Measurements from ENCODE around the gene PARD3B.

PARD3B gene

GRCh38 chr2:204738721-204739120, 193.4 kb downstream of the PARD3B start:
- no peak overlapping the region for H3K4me3 ChIP-seq (ENCODE audit: low read length)
- TF ChIP-seq ZNF274 (IDR thresholded peaks at IDR 0.05; ENCODE audit: low read depth, low read length): no peak

- no peak overlapping the region for H3K4me3 ChIP-seq (ENCODE audit: low read length)
- TF ChIP-seq ZNF274 (IDR thresholded peaks at IDR 0.05; ENCODE audit: low read depth, low read length): no peak
Observed at GRCh38 chr2:204743393-204743960, 198.2 kb downstream of the PARD3B start.

- no peak for TF ChIP-seq ZNF274 (IDR thresholded peaks at IDR 0.05; ENCODE audit: low read depth, low read length)
- no peak overlapping the region for H3K4me3 ChIP-seq (ENCODE audit: low read length)
Observed at GRCh38 chr2:204744506-204744905, 199.2 kb downstream of the PARD3B start.

- H3K4me3 ChIP-seq (ENCODE audit: low read length): no peak overlapping the region
- TF ChIP-seq ZNF274 (IDR thresholded peaks at IDR 0.05; ENCODE audit: low read depth, low read length): no peak
Observed at GRCh38 chr2:204748286-204748685, 203.0 kb downstream of the PARD3B start.

- no peak for TF ChIP-seq ZNF274 (IDR thresholded peaks at IDR 0.05; ENCODE audit: low read depth, low read length)
- H3K4me3 ChIP-seq (ENCODE audit: low read length): no peak overlapping the region
Observed at GRCh38 chr2:204749319-204749718, 204.0 kb downstream of the PARD3B start.

- TF ChIP-seq ZNF274 (IDR thresholded peaks at IDR 0.05; ENCODE audit: low read depth, low read length): no peak
- no peak overlapping the region for H3K4me3 ChIP-seq (ENCODE audit: low read length)
Observed at GRCh38 chr2:204750389-204750788, 205.1 kb downstream of the PARD3B start.

- H3K4me3 ChIP-seq (ENCODE audit: low read length): no peak overlapping the region
- no peak for TF ChIP-seq ZNF274 (IDR thresholded peaks at IDR 0.05; ENCODE audit: low read depth, low read length)
Observed at GRCh38 chr2:204751472-204751871, 206.2 kb downstream of the PARD3B start.

- no peak for TF ChIP-seq ZNF274 (IDR thresholded peaks at IDR 0.05; ENCODE audit: low read depth, low read length)
- H3K4me3 ChIP-seq (ENCODE audit: low read length): no peak overlapping the region
Observed at GRCh38 chr2:204753841-204754240, 208.6 kb downstream of the PARD3B start.

- H3K4me3 ChIP-seq (ENCODE audit: low read length): no peak overlapping the region
- TF ChIP-seq ZNF274 (IDR thresholded peaks at IDR 0.05; ENCODE audit: low read depth, low read length): no peak
Observed at GRCh38 chr2:204754898-204755297, 209.6 kb downstream of the PARD3B start.

- no peak for TF ChIP-seq ZNF274 (IDR thresholded peaks at IDR 0.05; ENCODE audit: low read depth, low read length)
- no peak overlapping the region for H3K4me3 ChIP-seq (ENCODE audit: low read length)
Observed at GRCh38 chr2:204763974-204764703, 218.9 kb downstream of the PARD3B start.

GRCh38 chr2:204770735-204771134, 225.5 kb downstream of the PARD3B start:
- no peak for TF ChIP-seq ZNF274 (IDR thresholded peaks at IDR 0.05; ENCODE audit: low read depth, low read length)
- no peak overlapping the region for H3K4me3 ChIP-seq (ENCODE audit: low read length)

- H3K4me3 ChIP-seq (ENCODE audit: low read length): no peak overlapping the region
- TF ChIP-seq ZNF274 (IDR thresholded peaks at IDR 0.05; ENCODE audit: low read depth, low read length): no peak
Observed at GRCh38 chr2:204771721-204772120, 226.4 kb downstream of the PARD3B start.

GRCh38 chr2:204772546-204772945, 227.3 kb downstream of the PARD3B start:
- no peak for TF ChIP-seq ZNF274 (IDR thresholded peaks at IDR 0.05; ENCODE audit: low read depth, low read length)
- H3K4me3 ChIP-seq (ENCODE audit: low read length): no peak overlapping the region

GRCh38 chr2:204775766-204776165, 230.5 kb downstream of the PARD3B start:
- H3K4me3 ChIP-seq (ENCODE audit: low read length): no peak overlapping the region

GRCh38 chr2:204776781-204777559, 231.7 kb downstream of the PARD3B start:
- TF ChIP-seq ZNF274 (IDR thresholded peaks at IDR 0.05; ENCODE audit: low read depth, low read length): no peak
- H3K4me3 ChIP-seq (ENCODE audit: low read length): no peak overlapping the region

More at GRCh38 chr2:204775766-204776165, 230.5 kb downstream of the PARD3B start:
- no peak for TF ChIP-seq ZNF274 (IDR thresholded peaks at IDR 0.05; ENCODE audit: low read depth, low read length)
